ENCODE results near the gene HIPK4. TPM values are rescaled to one million over a fixed set of nuclear protein-coding genes. Genes with fewer than 3 reads are reported as not detected.

The HIPK4 gene
- total and polyA plus RNA-seq, 2 of the 4 experiments (the other 2 are of a cell fraction) = 0.12 to 0.18 TPM

DNA sequence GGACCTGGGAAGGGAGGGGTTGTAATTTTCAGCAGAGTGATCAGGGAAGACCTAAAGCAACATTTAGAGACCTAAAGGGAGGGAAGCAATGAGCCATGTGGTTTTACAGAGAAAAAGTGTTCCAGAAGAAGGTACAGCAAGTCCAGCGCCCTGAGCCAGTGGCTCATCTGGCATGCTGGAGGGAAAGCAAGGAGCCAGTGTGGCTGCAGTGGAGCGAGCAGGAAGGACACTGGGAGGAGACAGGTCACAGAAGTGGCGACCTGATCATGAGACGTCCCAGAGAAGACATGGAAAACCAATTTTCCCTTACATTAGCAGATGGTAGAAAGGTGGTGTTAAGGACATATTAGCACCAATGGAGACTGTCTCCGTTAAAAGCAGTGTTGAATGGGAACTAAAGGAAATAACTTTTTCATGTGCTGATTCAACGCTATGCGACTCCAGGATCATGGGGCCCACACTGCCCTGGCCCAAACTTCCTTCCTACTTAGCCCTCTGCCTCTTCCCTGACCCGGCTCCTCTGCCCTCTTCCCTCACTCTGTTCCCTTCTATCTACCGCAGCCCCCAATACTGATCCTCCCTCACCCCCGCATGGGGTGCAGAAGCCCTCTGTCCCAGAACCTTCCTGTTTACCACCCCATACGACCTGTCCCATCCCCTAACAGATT lies 47.2 kb downstream of the HIPK4 start (continued):
- no peak for TF ChIP-seq RFX5 (IDR thresholded peaks at IDR 0.05; ENCODE audit: low read depth, low read length)
- no peak for TF ChIP-seq SMC3 (IDR thresholded peaks at IDR 0.05; ENCODE audit: low read depth, low read length)
- no peak for TF ChIP-seq RAD21 (IDR thresholded peaks at IDR 0.05; ENCODE audit: low read length)
- TF ChIP-seq MXI1 (IDR thresholded peaks at IDR 0.05; ENCODE audit: borderline replicate concordance, low read depth, low read length) = no peak

DNA sequence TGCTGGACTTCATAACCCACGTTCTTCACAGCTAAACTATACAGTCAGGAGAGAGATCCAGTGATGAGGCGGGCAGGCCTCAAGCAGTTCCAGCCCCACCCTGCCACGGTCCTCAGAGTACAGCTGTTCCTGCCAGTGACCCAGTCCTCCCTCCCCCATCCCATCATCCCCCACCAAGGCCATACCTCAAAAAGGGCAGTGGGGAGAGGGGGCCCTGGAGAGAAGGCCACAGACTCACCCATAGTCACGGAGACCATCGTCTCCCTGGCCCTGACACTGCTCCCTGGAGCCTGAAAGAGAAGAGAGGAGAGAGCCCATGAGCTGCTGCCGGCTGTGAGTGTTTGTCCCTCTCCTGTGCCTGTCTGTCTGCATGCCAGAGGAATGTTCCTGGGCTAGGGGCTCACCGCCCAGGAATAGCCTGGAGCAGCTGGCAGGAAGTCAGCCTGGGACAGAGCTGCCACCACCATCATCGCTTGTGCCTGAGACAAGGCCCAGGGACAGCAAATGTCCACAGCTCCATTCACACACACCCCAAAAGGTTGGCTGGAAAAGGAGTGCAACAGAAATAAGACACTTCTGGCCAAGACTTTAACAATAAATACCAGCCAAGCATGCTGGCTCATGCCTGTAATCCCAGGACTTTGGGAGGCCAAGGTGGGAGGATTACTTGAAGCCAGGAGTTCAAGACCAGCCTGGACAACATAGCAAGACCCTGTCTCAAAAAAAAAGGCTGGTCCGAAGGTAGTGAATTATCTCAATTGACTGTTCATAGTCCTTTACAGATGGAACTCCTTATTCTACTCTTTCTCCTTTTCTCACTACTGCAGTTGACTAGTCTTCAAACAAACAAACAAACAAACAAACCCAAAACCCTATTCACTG lies 48.1 kb downstream of the HIPK4 start:
- intact Hi-C loops (cut with micrococcal nuclease) (no loop called here), dilution Hi-C loops (cut with HindIII; ENCODE audit: low sequenced_read_pairs, unreplicated experiment) (no loop called here), in situ Hi-C loops (cut with MboI; ENCODE audit: low sequenced_read_pairs) (no loop called here)
- Histone ChIP-seq H3K9me1 (ENCODE audit: insufficient read depth, low read length) (peaks cover 13% of the 10 kb centered on the region), H2AFZ (replicated peaks; ENCODE audit: low read length, poor library complexity) (peak overlapping the region; percentile 63), H4K20me1 (ENCODE audit: insufficient read depth, low read length) (peaks cover 4% of the 10 kb centered on the region), H3K9ac (ENCODE audit: low read depth, low read length) (no peak overlapping the region), H2BK15ac (ENCODE audit: low read depth, low read length) (no peak overlapping the region), H3K18ac (ENCODE audit: low read depth, low read length) (no peak overlapping the region), H3K36me3 (ENCODE audit: control insufficient read depth, insufficient read depth, low read length) (peaks cover 12% of the 10 kb centered on the region), H2BK120ac (ENCODE audit: low read depth, low read length) (no peak overlapping the region), H3K4me2 (ENCODE audit: low read depth, low read length) (no peak overlapping the region), H4K8ac (ENCODE audit: low read depth in 2 of 2, low read length in 2 of 2) (peak overlapping the region in 1 of 2 experiments; percentile 51; a peak in 1 of 4 replicates), H3K9me3 (ENCODE audit: control insufficient read depth, insufficient read depth, low read length) (no peaks in the 10 kb centered on the region), H3K27ac (ENCODE audit: insufficient read depth, low read length) (no peak overlapping the region), H3K4ac (ENCODE audit: low read depth, low read length) (no peak overlapping the region), H4K5ac (ENCODE audit: low read depth, low read length) (no peak overlapping the region), H2AK9ac (replicated peaks; ENCODE audit: low read depth, low read length, poor library complexity) (no peak overlapping the region), H3K14ac (replicated peaks; ENCODE audit: low read depth, low read length) (no peak overlapping the region), H2BK5ac (ENCODE audit: low read depth, low read length, poor library complexity, severe bottlenecking) (no peak overlapping the region), H3K23ac (ENCODE audit: low read depth, low read length) (no peak overlapping the region), H3K56ac (ENCODE audit: extremely low read depth, insufficient read depth, low read length) (no peak overlapping the region), H2AK5ac (ENCODE audit: low read depth, low read length) (no peak overlapping the region), H3K27me3 (ENCODE audit: control insufficient read depth, insufficient read depth, low read length) (no peaks in the 10 kb centered on the region), H3K4me1 (ENCODE audit: control insufficient read depth, insufficient read depth, low read length) (no peaks in the 10 kb centered on the region), H3K79me1 (ENCODE audit: low read depth in 1 of 2, low read length in 2 of 2) (peaks cover 28 to 54% of the 10 kb centered on the region in 2 experiments), H2BK20ac (ENCODE audit: low read depth, low read length) (no peak overlapping the region), H4K91ac (ENCODE audit: insufficient read depth, low read depth, low read length) (no peak overlapping the region), H3K4me3 (ENCODE audit: insufficient read depth, low read depth, low read length) (no peak overlapping the region)
- ChIA-PET CTCF (interaction anchor here (1.3 kb wide), 1 partner anchor 79 kb away, joined by 3 read pairs; no protein-coding TSS in a partner anchor), POLR2A (ENCODE audit: unreplicated experiment) (no interaction called here)
- DNase-seq (no peak), ATAC-seq (ENCODE audit: low read depth) (peak; percentile 37)
- no TSS peak for BruUV-seq (replicated peaks)
- 57% methylated on average over 2 of the region's 9 CpGs; no CpG with 5 or more reads in 1 of the 2 experiments for WGBS, 2 experiments (ENCODE audit: extremely low coverage in 2 of 2, insufficient read length in 1 of 2)
- TF ChIP-seq, protein P1, sequence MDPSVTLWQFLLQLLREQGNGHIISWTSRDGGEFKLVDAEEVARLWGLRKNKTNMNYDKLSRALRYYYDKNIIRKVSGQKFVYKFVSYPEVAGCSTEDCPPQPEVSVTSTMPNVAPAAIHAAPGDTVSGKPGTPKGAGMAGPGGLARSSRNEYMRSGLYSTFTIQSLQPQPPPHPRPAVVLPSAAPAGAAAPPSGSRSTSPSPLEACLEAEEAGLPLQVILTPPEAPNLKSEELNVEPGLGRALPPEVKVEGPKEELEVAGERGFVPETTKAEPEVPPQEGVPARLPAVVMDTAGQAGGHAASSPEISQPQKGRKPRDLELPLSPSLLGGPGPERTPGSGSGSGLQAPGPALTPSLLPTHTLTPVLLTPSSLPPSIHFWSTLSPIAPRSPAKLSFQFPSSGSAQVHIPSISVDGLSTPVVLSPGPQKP (IDR thresholded peaks at IDR 0.05; ENCODE audit: borderline replicate concordance, low read depth, low read length) = no peak
- TF ChIP-seq CTCF (conservative IDR thresholded peaks at IDR 0.05; ENCODE audit: low read depth, low read length) = no peak
- no peak for TF ChIP-seq BHLHE40 (IDR thresholded peaks at IDR 0.05; ENCODE audit: low read depth, low read length)
- TF ChIP-seq USF2 (IDR thresholded peaks at IDR 0.05; ENCODE audit: low read depth, low read length) = no peak
- no peak for TF ChIP-seq RFX5 (IDR thresholded peaks at IDR 0.05; ENCODE audit: low read depth, low read length)
- TF ChIP-seq POLR2A (IDR thresholded peaks at IDR 0.05; ENCODE audit: low read depth, low read length) = no peak
- TF ChIP-seq RCOR1 (IDR thresholded peaks at IDR 0.05; ENCODE audit: insufficient replicate concordance, low read length) = no peak
- TF ChIP-seq NFE2L2 (IDR thresholded peaks at IDR 0.05; ENCODE audit: low read depth, low read length) = no peak

All from IMR-90 (cell line).